Hematopoietic multipotent progenitor cell treated with erythropoietin and hydrocortisone succinate and interleukin-3 and kit ligand, for 15 days (in vitro differentiated cells): ENCODE measurements around the gene MBNL1.

Source experiments
- DNase-seq: peaks from one replicate; pipeline ENCODE4 v3.0.0-alpha.2; 2015; ENCODE audit warnings: low spot score

MBNL1 gene

GRCh38 chr3:152447511-152447910, 178.8 kb downstream of the MBNL1 start:
- DNase-seq: no peak

- DNase-seq: no peak
Observed at GRCh38 chr3:152448091-152448490, 179.4 kb downstream of the MBNL1 start.

- no peak for DNase-seq
Observed at GRCh38 chr3:152452318-152452717, 183.6 kb downstream of the MBNL1 start.

GRCh38 chr3:152454076-152454875, 185.5 kb downstream of the MBNL1 start:
- no peak for DNase-seq

- DNase-seq: no peak
Observed at GRCh38 chr3:152455989-152456388, 187.3 kb downstream of the MBNL1 start.

- no peak for DNase-seq
Observed at GRCh38 chr3:152457500-152458375, 189.0 kb downstream of the MBNL1 start.

- no peak for DNase-seq
Observed at GRCh38 chr3:152458376-152459117, 189.8 kb downstream of the MBNL1 start.

- no peak for DNase-seq
Observed at GRCh38 chr3:152459118-152459515, 190.4 kb downstream of the MBNL1 start.

GRCh38 chr3:152459572-152459971, 190.8 kb downstream of the MBNL1 start:
- DNase-seq: no peak

- no peak for DNase-seq
Observed at GRCh38 chr3:152460936-152461335, 192.2 kb downstream of the MBNL1 start.

- DNase-seq: no peak
Observed at GRCh38 chr3:152461460-152461859, 192.7 kb downstream of the MBNL1 start.

GRCh38 chr3:152466784-152467183, 198.1 kb downstream of the MBNL1 start:
- DNase-seq: peak; percentile 48

GRCh38 chr3:152469248-152470025, 200.7 kb downstream of the MBNL1 start:
- DNase-seq: no peak

GRCh38 chr3:152470095-152470494, 201.4 kb downstream of the MBNL1 start:
- no peak for DNase-seq

GRCh38 chr3:152470893-152471292, 202.2 kb downstream of the MBNL1 start:
- no peak for DNase-seq

GRCh38 chr3:152471814-152472671, 203.3 kb downstream of the MBNL1 start:
- peak; percentile 84 for DNase-seq

GRCh38 chr3:152472672-152472954, 203.9 kb downstream of the MBNL1 start:
- DNase-seq: no peak

GRCh38 chr3:152474585-152474984, 205.9 kb downstream of the MBNL1 start:
- peak; percentile 27 for DNase-seq

- no peak for DNase-seq
Observed at GRCh38 chr3:152477422-152477821, 208.7 kb downstream of the MBNL1 start.

- DNase-seq: no peak
Observed at GRCh38 chr3:152480282-152480953, 211.7 kb downstream of the MBNL1 start.
